DMS53 treated with DMSO at 0.1 percent for 48 hours (cell line): ENCODE data around the gene PDE6D.
"Not testable (repeated sequence)": the region's sequence is repeated elsewhere in the genome, so short reads cannot be mapped to it uniquely, and the experiment has no call there.

Experiments
- DNase-seq: peaks from one replicate; lab custom pipeline; 2025; ENCODE audit not compliant: unreplicated experiment; lab: John Stamatoyannopoulos, UW

Gene PDE6D

GRCh38 chr2:231780123-231780908 is 766 bp downstream of the PDE6D start:
- no peak for DNase-seq

GRCh38 chr2:231769170-231770136 is 11.6 kb downstream of the PDE6D start:
- no peak for DNase-seq

GRCh38 chr2:231765496-231765929 is 15.6 kb downstream of the PDE6D start:
- DNase-seq: no peak

GRCh38 chr2:231764760-231765159 is 16.3 kb downstream of the PDE6D start:
- no peak for DNase-seq

- DNase-seq: no peak
Observed at GRCh38 chr2:231764124-231764523, 17.0 kb downstream of the PDE6D start.

GRCh38 chr2:231761735-231762134 is 19.3 kb downstream of the PDE6D start:
- DNase-seq: no peak

GRCh38 chr2:231752061-231752460 is 29.0 kb downstream of the PDE6D start:
- DNase-seq: no peak

- no peak for DNase-seq
Observed at GRCh38 chr2:231751042-231751815, 29.9 kb downstream of the PDE6D start.

- not testable (repeated sequence) for DNase-seq
Observed at GRCh38 chr2:231749016-231749415, 32.1 kb downstream of the PDE6D start.

- not testable (repeated sequence) for DNase-seq
Observed at GRCh38 chr2:231748153-231748896, 32.8 kb downstream of the PDE6D start.

- no peak for DNase-seq
Observed at GRCh38 chr2:231745303-231746038, 35.6 kb downstream of the PDE6D start.

GRCh38 chr2:231743376-231744116 is 37.5 kb downstream of the PDE6D start:
- DNase-seq: no peak

- no peak for DNase-seq
Observed at GRCh38 chr2:231737761-231738160, 43.3 kb downstream of the PDE6D start.

- DNase-seq: no peak
Observed at GRCh38 chr2:231732604-231733003, 48.5 kb downstream of the PDE6D start.

- DNase-seq: no peak
Observed at GRCh38 chr2:231727621-231728020, 53.5 kb downstream of the PDE6D start.

GRCh38 chr2:231726276-231726675 is 54.8 kb downstream of the PDE6D start:
- DNase-seq: no peak

- no peak for DNase-seq
Observed at GRCh38 chr2:231725476-231725875, 55.6 kb downstream of the PDE6D start.

GRCh38 chr2:231722721-231723307 is 58.3 kb downstream of the PDE6D start:
- DNase-seq: no peak
